ENCODE data around the gene CENPP.

DNA sequence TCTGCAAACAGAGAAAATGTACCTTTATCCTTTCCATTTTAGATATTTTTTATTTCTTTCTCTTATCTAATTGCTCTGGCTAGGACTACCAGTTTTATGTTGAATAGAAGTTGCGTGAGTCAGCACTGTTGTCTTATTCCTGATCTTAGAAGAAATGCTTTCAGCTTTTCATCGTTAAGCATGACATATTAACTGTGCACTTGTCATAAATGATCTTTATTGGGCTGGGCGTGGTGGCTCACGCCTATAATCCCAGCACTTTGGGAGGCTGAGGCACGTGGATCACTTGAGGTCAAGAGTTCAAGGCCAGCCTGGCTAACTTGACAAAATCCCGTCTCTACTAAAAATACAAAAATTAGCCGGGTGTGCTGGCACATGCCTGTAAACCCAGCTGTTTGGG, 218.2 kb downstream of the CENPP start:
- TF ChIP-seq, protein P1, sequence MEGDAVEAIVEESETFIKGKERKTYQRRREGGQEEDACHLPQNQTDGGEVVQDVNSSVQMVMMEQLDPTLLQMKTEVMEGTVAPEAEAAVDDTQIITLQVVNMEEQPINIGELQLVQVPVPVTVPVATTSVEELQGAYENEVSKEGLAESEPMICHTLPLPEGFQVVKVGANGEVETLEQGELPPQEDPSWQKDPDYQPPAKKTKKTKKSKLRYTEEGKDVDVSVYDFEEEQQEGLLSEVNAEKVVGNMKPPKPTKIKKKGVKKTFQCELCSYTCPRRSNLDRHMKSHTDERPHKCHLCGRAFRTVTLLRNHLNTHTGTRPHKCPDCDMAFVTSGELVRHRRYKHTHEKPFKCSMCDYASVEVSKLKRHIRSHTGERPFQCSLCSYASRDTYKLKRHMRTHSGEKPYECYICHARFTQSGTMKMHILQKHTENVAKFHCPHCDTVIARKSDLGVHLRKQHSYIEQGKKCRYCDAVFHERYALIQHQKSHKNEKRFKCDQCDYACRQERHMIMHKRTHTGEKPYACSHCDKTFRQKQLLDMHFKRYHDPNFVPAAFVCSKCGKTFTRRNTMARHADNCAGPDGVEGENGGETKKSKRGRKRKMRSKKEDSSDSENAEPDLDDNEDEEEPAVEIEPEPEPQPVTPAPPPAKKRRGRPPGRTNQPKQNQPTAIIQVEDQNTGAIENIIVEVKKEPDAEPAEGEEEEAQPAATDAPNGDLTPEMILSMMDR (IDR thresholded peaks at IDR 0.05; ENCODE audit: low read length), result no peak
- TF ChIP-seq EZH2phosphoT487 (IDR thresholded peaks at IDR 0.05; ENCODE audit: low read length) (no peak), EZH2 (optimal IDR thresholded peaks at IDR 0.05; ENCODE audit: low read depth, low read length) (no peak)

Measured in MM.1S (cell line).